Neutrophil (primary cell): ENCODE data around the gene GLE1.

Experiments
- H3K27ac ChIP-seq: fragments of 200-600 bp; sonication (generic); 2 replicates; pipeline ENCODE4 v1.5.1; 2016; ENCODE audit warnings: mild to moderate bottlenecking, moderate library complexity
- H3K27me3 ChIP-seq: fragments of 200-600 bp; sonication (generic); 2 replicates; pipeline ENCODE4 v1.6.0; 2016; ENCODE audit warnings: mild to moderate bottlenecking
- H3K36me3 ChIP-seq: fragments of 200-600 bp; sonication (generic); 2 replicates; pipeline ENCODE4 v1.5.1; 2017
- H3K4me1 ChIP-seq, 2 experiments: fragments of 200-600 bp in 1 of 2; sonication (generic) in 1 of 2; 1 replicate in 1 of 2; 2 replicates in 1 of 2; pipeline versions ENCODE4 v1.5.1 to v1.6.1; 2013 to 2016; ENCODE audit warnings: low read depth in 1 of 2, low read length in 1 of 2, mild to moderate bottlenecking in 1 of 2, moderate library complexity in 1 of 2; ENCODE audit not compliant: control insufficient read depth in 1 of 2, insufficient read depth in 1 of 2
- H3K4me3 ChIP-seq, 2 experiments: fragments of 200-600 bp in 1 of 2; sonication (generic) in 1 of 2; 1 replicate in 1 of 2; 2 replicates in 1 of 2; pipeline ENCODE4 v1.5.1; 2013 to 2016; ENCODE audit warnings: low read depth in 1 of 2, low read length in 1 of 2, mild to moderate bottlenecking in 1 of 2, moderate library complexity in 1 of 2
- H3K9me3 ChIP-seq: fragments of 200-600 bp; sonication (generic); 2 replicates; pipeline ENCODE4 v1.5.1; 2016
- TF ChIP-seq, protein P1 (sequence below): fragments of 200-600 bp; sonication (generic); IDR thresholded peaks from 2 replicates; pipeline ENCODE4 v1.5.1; 2016; ENCODE audit warnings: antibody characterized with exemption

Gene GLE1, protein sequence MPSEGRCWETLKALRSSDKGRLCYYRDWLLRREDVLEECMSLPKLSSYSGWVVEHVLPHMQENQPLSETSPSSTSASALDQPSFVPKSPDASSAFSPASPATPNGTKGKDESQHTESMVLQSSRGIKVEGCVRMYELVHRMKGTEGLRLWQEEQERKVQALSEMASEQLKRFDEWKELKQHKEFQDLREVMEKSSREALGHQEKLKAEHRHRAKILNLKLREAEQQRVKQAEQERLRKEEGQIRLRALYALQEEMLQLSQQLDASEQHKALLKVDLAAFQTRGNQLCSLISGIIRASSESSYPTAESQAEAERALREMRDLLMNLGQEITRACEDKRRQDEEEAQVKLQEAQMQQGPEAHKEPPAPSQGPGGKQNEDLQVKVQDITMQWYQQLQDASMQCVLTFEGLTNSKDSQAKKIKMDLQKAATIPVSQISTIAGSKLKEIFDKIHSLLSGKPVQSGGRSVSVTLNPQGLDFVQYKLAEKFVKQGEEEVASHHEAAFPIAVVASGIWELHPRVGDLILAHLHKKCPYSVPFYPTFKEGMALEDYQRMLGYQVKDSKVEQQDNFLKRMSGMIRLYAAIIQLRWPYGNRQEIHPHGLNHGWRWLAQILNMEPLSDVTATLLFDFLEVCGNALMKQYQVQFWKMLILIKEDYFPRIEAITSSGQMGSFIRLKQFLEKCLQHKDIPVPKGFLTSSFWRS

DNA sequence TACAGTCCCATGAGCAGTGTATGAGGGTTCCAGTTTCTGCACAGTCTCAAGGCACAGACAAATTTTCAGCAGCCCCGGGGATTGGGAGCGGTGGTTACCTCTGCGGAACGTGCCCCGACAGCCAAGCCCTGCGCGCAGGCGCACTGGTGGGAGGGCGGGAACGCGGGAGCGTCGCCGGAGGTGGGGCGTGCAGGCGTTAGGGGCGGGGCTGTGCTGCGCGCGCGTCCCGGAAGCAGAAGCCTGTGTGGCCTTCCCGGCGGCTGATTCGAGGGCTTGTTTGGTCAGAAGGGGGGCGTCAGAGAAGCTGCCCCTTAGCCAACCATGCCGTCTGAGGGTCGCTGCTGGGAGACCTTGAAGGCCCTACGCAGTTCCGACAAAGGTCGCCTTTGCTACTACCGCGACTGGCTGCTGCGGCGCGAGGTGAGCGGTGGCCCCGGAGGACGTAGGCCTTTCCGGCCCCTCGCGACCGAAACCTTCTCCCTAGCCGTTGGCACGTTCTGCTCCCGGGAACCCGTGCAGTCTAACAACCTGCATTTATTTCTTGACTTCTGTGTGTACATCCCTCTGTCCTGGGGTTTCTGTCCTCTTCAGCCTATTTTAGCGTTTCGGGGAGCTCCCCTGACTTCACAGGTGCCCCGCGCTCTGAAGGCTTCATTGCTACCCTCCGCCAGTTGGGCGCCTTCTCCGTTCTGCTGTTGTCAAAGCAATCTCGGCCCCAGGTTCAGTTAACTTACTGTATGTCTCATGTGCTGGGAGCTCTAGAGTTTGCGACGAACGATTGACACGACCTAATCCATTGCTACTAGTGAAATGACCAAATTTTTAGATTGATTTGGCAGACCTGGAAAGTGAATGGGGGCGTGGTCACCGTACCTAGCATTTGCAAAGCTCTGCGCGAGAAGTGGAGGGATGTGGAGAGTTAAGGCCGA is at the start of gene GLE1:
GLE1 (plus strand) TSS at position 235 of the 929 bp plus-strand sequence; CDS start at position 322, 87 bp downstream.
- Histone ChIP-seq H3K27me3 (no peaks in the 10 kb centered on the region), H3K27ac (peak within 1 kb of the TSS; percentile 92), H3K4me1 (peaks cover 20 to 23% of the 10 kb centered on the region in 2 experiments), H3K4me3 (peak within 1 kb of the TSS; percentile 99), H3K9me3 (no peaks in the 10 kb centered on the region), H3K36me3 (peaks cover 19% of the 10 kb centered on the region)
- TF ChIP-seq, protein P1, sequence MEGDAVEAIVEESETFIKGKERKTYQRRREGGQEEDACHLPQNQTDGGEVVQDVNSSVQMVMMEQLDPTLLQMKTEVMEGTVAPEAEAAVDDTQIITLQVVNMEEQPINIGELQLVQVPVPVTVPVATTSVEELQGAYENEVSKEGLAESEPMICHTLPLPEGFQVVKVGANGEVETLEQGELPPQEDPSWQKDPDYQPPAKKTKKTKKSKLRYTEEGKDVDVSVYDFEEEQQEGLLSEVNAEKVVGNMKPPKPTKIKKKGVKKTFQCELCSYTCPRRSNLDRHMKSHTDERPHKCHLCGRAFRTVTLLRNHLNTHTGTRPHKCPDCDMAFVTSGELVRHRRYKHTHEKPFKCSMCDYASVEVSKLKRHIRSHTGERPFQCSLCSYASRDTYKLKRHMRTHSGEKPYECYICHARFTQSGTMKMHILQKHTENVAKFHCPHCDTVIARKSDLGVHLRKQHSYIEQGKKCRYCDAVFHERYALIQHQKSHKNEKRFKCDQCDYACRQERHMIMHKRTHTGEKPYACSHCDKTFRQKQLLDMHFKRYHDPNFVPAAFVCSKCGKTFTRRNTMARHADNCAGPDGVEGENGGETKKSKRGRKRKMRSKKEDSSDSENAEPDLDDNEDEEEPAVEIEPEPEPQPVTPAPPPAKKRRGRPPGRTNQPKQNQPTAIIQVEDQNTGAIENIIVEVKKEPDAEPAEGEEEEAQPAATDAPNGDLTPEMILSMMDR: peak; percentile 37

DNA sequence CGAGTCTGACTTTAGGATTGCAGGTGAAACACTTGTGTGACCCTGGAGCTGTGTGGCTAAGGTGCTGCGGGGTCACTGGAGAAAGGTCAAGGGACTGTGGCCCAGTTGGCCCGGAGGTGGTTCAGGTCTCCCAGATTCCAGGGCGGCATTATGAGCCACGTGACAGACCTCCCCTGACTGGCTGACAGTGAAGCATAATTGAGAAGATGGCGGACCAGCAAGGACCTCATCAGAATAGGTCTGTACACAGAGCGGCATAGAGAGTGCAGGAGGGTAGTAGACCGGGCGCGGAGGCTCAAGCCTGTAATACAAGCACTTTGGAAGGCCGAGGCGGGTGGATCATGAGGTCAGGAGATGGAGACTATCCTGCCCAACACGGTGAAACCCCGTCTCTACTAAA is 49.5 kb upstream of the GLE1 start:
- TF ChIP-seq, protein P1: no peak
- Histone ChIP-seq H3K27ac (no peak overlapping the region), H3K4me1 (peaks cover 11 to 12% of the 10 kb centered on the region in 2 experiments), H3K9me3 (no peaks in the 10 kb centered on the region), H3K36me3 (peaks cover 6% of the 10 kb centered on the region), H3K27me3 (no peaks in the 10 kb centered on the region), H3K4me3 (no peak overlapping the region)

DNA sequence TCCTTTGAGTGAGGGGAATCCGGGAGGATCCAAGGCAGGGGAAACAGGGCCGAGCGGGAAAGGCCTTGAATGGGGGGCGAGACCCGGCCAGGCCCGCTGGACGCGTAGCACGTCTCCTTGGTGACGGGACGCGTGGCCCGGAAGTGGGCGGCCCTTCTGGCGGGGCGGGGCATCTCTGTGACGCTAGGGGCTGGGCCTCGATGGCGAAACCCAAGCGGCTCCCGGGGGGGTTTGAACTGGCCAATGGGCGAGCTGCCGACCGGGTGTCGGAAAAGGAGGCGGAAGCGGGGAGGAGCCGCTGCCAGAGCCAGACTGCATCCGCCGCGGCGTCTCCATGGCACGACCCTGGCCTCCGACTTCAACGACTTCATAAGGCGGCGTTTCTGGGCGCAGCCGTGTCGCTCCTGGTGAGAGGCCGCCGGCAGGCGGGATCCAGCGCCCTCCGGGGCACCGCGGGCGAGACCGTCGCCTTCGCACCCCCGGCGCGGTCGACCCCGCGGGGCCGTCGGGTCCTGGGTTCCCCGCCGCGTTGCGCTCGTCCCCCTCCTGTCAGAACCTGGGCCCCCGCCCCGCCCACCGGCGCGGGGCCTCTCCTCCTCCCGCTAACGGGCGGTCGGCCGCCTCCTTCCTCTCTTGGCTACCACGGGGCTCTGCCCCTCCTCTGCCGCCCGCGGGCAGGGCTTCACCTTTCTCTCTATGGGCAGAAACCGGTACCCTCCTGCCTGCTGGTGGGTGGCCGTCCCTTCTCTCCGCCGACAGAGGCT is 48.5 kb upstream of the GLE1 start, which contains the start of gene ODF2:
ODF2 (plus strand) TSS at position 158 of the 764 bp plus-strand sequence; CDS start at position 244, 86 bp downstream.
- Histone ChIP-seq H3K27me3 (no peaks in the 10 kb centered on the region), H3K9me3 (no peaks in the 10 kb centered on the region), H3K27ac (peak within 1 kb of the TSS; percentile 86), H3K36me3 (peaks cover 17% of the 10 kb centered on the region), H3K4me1 (peaks cover 11 to 12% of the 10 kb centered on the region in 2 experiments), H3K4me3 (peak within 1 kb of the TSS; percentile 89 to 91)
- TF ChIP-seq, protein P1: peak; percentile 23

DNA sequence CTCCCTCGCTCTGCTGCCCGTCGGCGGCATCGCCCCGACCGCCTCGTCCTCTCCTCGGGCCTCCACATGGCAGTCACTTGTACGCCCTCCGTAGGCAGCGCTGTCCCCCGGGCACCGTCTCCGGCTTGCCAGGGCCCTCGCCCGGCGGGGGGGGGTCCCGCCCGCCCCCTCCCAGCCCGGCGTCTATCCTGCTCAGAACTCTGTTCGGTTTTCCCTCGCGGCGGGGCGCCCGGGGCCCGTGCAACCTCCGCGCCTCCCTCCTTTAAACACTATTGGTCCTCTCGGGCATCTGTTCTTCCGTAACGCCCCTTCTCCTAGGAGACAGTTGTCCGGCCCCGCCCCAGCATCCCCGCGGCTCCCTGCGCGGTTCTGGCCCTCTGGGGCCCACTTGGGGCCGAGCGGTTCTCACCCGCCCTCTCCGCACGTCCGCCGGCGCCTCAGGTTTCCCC is 47.9 kb upstream of the GLE1 start:
- TF ChIP-seq, protein P1: no peak
- peak overlapping the region; percentile 89 to 91 for H3K4me3 ChIP-seq
- peaks cover 11 to 12% of the 10 kb centered on the region in 2 experiments for H3K4me1 ChIP-seq
- H3K27me3 ChIP-seq: no peaks in the 10 kb centered on the region
- H3K27ac ChIP-seq: peak overlapping the region; percentile 86
- H3K9me3 ChIP-seq: no peaks in the 10 kb centered on the region
- H3K36me3 ChIP-seq: peaks cover 22% of the 10 kb centered on the region
